SK-N-SH treated with all-trans-retinoic acid at 6 μM for 48 hours (cell line): ENCODE data around the gene REEP1.

ENCODE experiments used
- ARNTL ChIP-seq: fragments of 450-650 bp; formaldehyde crosslinking; IDR thresholded peaks from 2 replicates; pipeline ENCODE4 v1.5.0; 2020; ENCODE audit warnings: low read depth, mild to moderate bottlenecking, moderate library complexity, borderline replicate concordance
- BACH2 ChIP-seq: fragments of 250-450 bp; sonication (Bioruptor Pico); IDR thresholded peaks from 2 replicates; pipeline ENCODE4 v1.9.0; 2021; ENCODE audit warnings: mild to moderate bottlenecking, borderline replicate concordance
- CSRNP3 ChIP-seq: fragments of 250-450 bp; sonication (Bioruptor Pico); IDR thresholded peaks from 2 replicates; pipeline ENCODE4 v1.5.1; 2021; ENCODE audit warnings: mild to moderate bottlenecking, moderate library complexity
- ISL1 ChIP-seq: fragments of 250-450 bp; sonication (Bioruptor Pico); IDR thresholded peaks from 2 replicates; pipeline ENCODE4 v2.1.2; 2022; ENCODE audit warnings: mild to moderate bottlenecking, moderate library complexity
- OSR1 ChIP-seq: fragments of 250-450 bp; sonication (Bioruptor Pico); IDR thresholded peaks from 2 replicates; pipeline ENCODE4 v1.8.0; 2022; ENCODE audit warnings: moderate library complexity, mild to moderate bottlenecking, inconsistent platforms
- POU6F1 ChIP-seq: fragments of 250-450 bp; sonication (Bioruptor Pico); IDR thresholded peaks from 2 replicates; pipeline ENCODE4 v1.8.0; 2021; ENCODE audit warnings: low read depth, mild to moderate bottlenecking, moderate library complexity, borderline replicate concordance
- TCF4 ChIP-seq: fragments of 250-450 bp; sonication (Bioruptor Pico); IDR thresholded peaks from 2 replicates; pipeline ENCODE4 v1.8.0; 2021; ENCODE audit warnings: mild to moderate bottlenecking, moderate library complexity, borderline replicate concordance
- TOX ChIP-seq: fragments of 250-450 bp; sonication (Bioruptor Pico); IDR thresholded peaks from 2 replicates; pipeline ENCODE4 v1.8.0; 2021; ENCODE audit warnings: mild to moderate bottlenecking, moderate library complexity, borderline replicate concordance
- TSHZ2 ChIP-seq: fragments of 250-450 bp; sonication (Bioruptor Pico); IDR thresholded peaks from 2 replicates; pipeline ENCODE4 v1.5.0; 2020; ENCODE audit warnings: mild to moderate bottlenecking, moderate library complexity
- ZC3H10 ChIP-seq: fragments of 250-450 bp; sonication (Bioruptor Pico); IDR thresholded peaks from 2 replicates; pipeline ENCODE4 v1.5.1; 2021; ENCODE audit warnings: mild to moderate bottlenecking, moderate library complexity
- ZFP30 ChIP-seq: fragments of 450-650 bp; formaldehyde crosslinking; IDR thresholded peaks from 2 replicates; pipeline ENCODE4 v1.5.0; 2022; ENCODE audit warnings: mild to moderate bottlenecking, moderate library complexity
- ZNF70 ChIP-seq: fragments of 450-650 bp; formaldehyde crosslinking; IDR thresholded peaks from 2 replicates; pipeline ENCODE4 v1.5.0; 2020; ENCODE audit warnings: mild to moderate bottlenecking, moderate library complexity
- TF ChIP-seq, protein P1 (sequence below): fragments of 250-450 bp; sonication (Bioruptor Pico); IDR thresholded peaks from 2 replicates; pipeline ENCODE4 v1.8.0; 2020; ENCODE audit warnings: mild to moderate bottlenecking, moderate library complexity, borderline replicate concordance

DNA sequence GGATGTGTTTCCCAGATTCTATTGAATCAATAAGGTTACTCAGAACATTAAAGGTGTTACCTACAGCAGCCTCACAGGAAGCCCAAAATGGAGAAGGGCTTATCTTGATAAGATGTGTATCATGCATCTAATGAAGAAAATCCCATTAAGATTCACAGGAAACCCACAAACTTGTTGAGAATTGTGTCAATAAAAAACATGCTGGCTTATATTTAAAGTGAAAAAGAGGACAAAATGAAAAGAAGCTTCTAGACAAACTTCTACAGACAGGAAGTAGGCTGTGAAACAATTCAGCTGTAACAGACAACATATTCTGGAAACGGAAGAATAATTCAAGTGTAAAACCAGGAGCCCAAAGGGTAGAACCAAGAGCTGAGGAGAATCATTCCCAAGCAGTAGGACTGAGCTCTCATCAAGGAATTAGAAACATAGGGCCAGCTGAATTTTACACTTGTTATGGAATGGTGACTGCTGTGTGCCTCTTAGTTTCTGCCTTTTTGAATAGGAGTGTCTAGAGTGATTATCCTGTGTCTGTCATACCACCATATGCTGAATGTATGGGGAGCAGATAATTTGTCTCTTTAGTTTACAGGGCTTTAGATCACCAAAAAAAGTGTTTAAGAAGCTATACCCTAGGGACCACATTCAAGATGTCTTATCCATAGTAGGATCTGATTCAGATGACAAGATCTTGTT is 151.8 kb downstream of the REEP1 start:
- no peak for TF ChIP-seq CSRNP3 (CRISPR knock-in tag)
- TF ChIP-seq TSHZ2 (CRISPR knock-in tag), result no peak
- TF ChIP-seq ISL1, result no peak
- TF ChIP-seq ZNF70 (CRISPR knock-in tag), result no peak
- TF ChIP-seq ZFP30, result no peak
- TF ChIP-seq ARNTL, result no peak
- no peak for TF ChIP-seq TCF4
- TF ChIP-seq ZC3H10 (CRISPR knock-in tag), result no peak
- TF ChIP-seq, protein P1, sequence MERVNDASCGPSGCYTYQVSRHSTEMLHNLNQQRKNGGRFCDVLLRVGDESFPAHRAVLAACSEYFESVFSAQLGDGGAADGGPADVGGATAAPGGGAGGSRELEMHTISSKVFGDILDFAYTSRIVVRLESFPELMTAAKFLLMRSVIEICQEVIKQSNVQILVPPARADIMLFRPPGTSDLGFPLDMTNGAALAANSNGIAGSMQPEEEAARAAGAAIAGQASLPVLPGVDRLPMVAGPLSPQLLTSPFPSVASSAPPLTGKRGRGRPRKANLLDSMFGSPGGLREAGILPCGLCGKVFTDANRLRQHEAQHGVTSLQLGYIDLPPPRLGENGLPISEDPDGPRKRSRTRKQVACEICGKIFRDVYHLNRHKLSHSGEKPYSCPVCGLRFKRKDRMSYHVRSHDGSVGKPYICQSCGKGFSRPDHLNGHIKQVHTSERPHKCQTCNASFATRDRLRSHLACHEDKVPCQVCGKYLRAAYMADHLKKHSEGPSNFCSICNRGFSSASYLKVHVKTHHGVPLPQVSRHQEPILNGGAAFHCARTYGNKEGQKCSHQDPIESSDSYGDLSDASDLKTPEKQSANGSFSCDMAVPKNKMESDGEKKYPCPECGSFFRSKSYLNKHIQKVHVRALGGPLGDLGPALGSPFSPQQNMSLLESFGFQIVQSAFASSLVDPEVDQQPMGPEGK (CRISPR knock-in tag), result no peak
- no peak for TF ChIP-seq POU6F1 (CRISPR knock-in tag)
- TF ChIP-seq OSR1, result no peak
- no peak for TF ChIP-seq BACH2 (CRISPR knock-in tag)
- TF ChIP-seq TOX (CRISPR knock-in tag), result no peak
